HUES48 (cell line): ENCODE data around the gene PHLDA2.

Source experiments
- H3K27ac ChIP-seq: one replicate; pipeline ENCODE4 v1.7.0; 2013; ENCODE audit warnings: low read depth, low read length, inconsistent platforms
- H3K27me3 ChIP-seq: 2 replicates; pipeline ENCODE4 v1.6.1; 2013; ENCODE audit warnings: mild to moderate bottlenecking, low read length; ENCODE audit not compliant: control insufficient read depth, insufficient read depth
- H3K36me3 ChIP-seq: 2 replicates; pipeline ENCODE4 v1.6.1; 2013; ENCODE audit warnings: low read length; ENCODE audit not compliant: control insufficient read depth, insufficient read depth
- H3K4me1 ChIP-seq: 2 replicates; pipeline ENCODE4 v1.6.1; 2013; ENCODE audit warnings: mild to moderate bottlenecking, low read length; ENCODE audit not compliant: control insufficient read depth, insufficient read depth
- H3K4me3 ChIP-seq: 2 replicates; pipeline ENCODE4 v1.5.1; 2013; ENCODE audit warnings: mild to moderate bottlenecking, low read depth, low read length
- H3K9ac ChIP-seq: 2 replicates; pipeline ENCODE4 v1.6.1; 2013; ENCODE audit warnings: mild to moderate bottlenecking, low read depth, low read length, moderate library complexity
- H3K9me3 ChIP-seq: 2 replicates; pipeline ENCODE4 v1.6.1; 2013; ENCODE audit warnings: low read length; ENCODE audit not compliant: control insufficient read depth, insufficient read depth

Gene PHLDA2

DNA sequence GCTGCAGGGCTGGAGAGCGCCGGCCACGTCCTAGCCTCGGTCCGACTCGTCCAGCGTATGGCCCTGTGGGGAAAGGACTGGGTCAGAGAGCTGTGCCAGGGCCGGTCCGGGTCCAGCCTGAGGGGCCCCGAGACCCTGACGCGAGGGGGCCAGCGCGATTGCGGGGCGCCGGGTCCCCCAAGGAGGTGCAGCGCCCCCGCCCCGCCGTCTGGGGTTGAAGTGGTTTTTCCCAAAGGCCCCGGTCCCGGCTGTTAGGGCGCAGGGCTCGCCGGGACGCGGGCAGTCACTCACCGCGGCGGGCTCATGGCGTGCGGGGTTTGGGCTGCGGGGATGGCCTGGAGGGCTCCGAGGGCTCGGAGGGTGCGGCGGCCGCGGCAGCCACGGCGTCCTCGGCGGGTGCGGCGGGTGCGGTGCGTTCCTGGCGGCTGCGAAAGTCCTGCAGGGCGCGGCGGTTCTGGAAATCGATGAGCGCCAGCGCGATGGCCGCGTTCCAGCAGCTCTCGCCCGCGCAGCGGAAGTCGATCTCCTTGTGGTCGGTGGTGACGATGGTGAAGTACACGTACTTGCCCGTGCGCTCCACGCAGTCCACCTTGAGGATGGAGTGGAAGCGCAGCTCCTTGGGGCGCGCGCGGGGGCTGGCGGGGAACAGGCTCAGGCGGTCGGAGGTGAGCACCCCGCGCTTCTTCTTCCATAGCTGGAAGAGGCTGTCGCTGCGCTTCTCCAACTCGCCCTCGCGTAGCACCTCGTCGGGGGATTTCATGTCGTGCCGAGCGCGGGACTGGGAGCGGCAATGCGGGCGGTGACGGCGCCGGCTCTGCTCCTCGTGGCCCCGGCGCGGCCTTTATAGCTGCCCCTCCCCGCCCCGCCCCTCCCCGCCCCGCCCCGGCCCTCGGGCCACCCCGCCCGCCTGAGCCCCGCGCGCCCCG is at the start of gene PHLDA2:
Gene PHLDA2 (minus strand): TSS at position 816 of the 926 bp plus-strand sequence. CDS start 56 bp downstream, at position 760.
- Histone ChIP-seq H3K9me3 (no peaks in the 10 kb centered on the region), H3K27me3 (peaks cover 39% of the 10 kb centered on the region), H3K36me3 (no peaks in the 10 kb centered on the region), H3K4me3 (peak within 1 kb of the TSS; percentile 66), H3K27ac (peak within 1 kb of the TSS; percentile 90), H3K9ac (peak within 1 kb of the TSS; percentile 24; the same call in 1 of the 2 replicates), H3K4me1 (peaks cover 4% of the 10 kb centered on the region; the same call in 1 of the 2 replicates)

- H3K36me3 ChIP-seq: peaks cover 77% of the 10 kb centered on the region
- no peaks in the 10 kb centered on the region for H3K4me1 ChIP-seq
- no peak overlapping the region for H3K4me3 ChIP-seq
- no peaks in the 10 kb centered on the region for H3K9me3 ChIP-seq
- no peak overlapping the region for H3K9ac ChIP-seq
- no peaks in the 10 kb centered on the region for H3K27me3 ChIP-seq
- no peak overlapping the region for H3K27ac ChIP-seq
Measured at GRCh38 chr11:2977113-2977512, 47.9 kb upstream of the PHLDA2 start.

DNA sequence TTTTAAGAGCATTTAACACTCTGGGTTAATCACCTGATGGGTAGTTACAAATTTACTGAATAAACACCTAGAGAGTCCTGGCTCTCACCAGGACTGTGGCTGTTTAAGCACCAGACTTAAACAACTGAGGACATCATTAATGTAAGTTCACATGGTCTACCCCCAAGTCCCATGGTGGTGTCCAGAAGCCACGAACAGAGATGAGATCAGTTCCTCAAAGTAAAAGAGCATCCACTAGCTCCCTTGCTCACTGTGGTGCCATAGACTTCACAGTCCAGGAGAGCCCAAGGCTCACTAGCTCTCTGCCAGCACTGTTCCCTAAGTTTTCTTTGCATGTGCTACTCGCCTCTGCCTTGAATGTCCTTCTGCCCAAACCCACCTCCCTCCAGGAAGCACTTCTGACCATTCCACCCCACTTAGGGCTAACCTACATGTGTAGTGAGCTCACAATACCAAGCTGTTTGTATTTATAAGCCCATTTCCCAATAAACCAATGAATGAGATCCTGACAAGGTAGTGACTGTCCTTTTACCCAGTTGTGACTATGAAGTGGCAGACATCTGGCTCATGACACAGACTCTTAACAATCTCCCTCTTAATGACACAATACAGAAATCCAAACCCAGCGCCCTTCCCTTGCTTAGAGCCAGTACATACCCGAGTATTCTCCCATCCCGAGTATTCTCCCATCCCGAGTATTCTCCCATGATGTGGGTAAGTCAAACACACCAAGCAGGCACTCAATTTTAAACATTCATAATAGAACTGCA is 47.3 kb upstream of the PHLDA2 start:
- Histone ChIP-seq H3K27ac (no peak overlapping the region), H3K27me3 (no peaks in the 10 kb centered on the region), H3K4me1 (no peaks in the 10 kb centered on the region), H3K9me3 (no peaks in the 10 kb centered on the region), H3K36me3 (peaks cover 84% of the 10 kb centered on the region), H3K9ac (no peak overlapping the region), H3K4me3 (no peak overlapping the region)

GRCh38 chr11:2975594-2975993 is 46.4 kb upstream of the PHLDA2 start:
- no peaks in the 10 kb centered on the region for H3K9me3 ChIP-seq
- H3K4me3 ChIP-seq: no peak overlapping the region
- no peak overlapping the region for H3K9ac ChIP-seq
- no peaks in the 10 kb centered on the region for H3K4me1 ChIP-seq
- H3K36me3 ChIP-seq: peaks cover 93% of the 10 kb centered on the region
- no peak overlapping the region for H3K27ac ChIP-seq
- H3K27me3 ChIP-seq: no peaks in the 10 kb centered on the region

GRCh38 chr11:2974272-2974671 is 45.1 kb upstream of the PHLDA2 start:
- Histone ChIP-seq H3K27ac (no peak overlapping the region), H3K9me3 (no peaks in the 10 kb centered on the region), H3K4me3 (no peak overlapping the region), H3K4me1 (no peaks in the 10 kb centered on the region), H3K27me3 (no peaks in the 10 kb centered on the region), H3K9ac (no peak overlapping the region), H3K36me3 (peaks cover 100% of the 10 kb centered on the region)

GRCh38 chr11:2968341-2968900 is 39.2 kb upstream of the PHLDA2 start:
- Histone ChIP-seq H3K9me3 (no peaks in the 10 kb centered on the region), H3K4me1 (no peaks in the 10 kb centered on the region), H3K4me3 (no peak overlapping the region), H3K36me3 (peaks cover 99% of the 10 kb centered on the region), H3K27ac (no peak overlapping the region), H3K27me3 (no peaks in the 10 kb centered on the region), H3K9ac (no peak overlapping the region)

- Histone ChIP-seq H3K27me3 (no peaks in the 10 kb centered on the region), H3K4me3 (no peak overlapping the region), H3K36me3 (peaks cover 79% of the 10 kb centered on the region), H3K4me1 (peaks cover 22% of the 10 kb centered on the region), H3K9me3 (no peaks in the 10 kb centered on the region), H3K27ac (no peak overlapping the region), H3K9ac (no peak overlapping the region)
Measured at GRCh38 chr11:2964782-2965181, 35.6 kb upstream of the PHLDA2 start.

DNA sequence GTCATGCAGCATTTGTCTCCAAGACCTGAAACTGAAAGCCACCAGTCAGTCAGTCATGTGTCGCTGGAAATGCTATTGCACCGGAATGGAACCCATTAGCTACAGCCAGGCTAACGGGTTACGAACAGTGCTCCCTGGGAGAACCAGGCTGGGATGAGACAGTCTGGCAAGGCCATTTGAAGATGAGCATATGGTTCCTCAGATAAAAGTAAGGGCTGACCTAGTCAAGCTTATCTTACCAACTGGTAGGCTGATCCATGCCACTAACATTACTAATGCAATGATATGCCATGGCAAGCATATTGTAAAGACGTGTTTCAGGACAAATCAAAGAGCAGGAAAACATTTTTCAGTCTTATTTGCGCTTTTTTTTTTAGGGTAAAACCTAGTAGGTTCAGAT is 34.5 kb upstream of the PHLDA2 start:
- H3K9me3 ChIP-seq: no peaks in the 10 kb centered on the region
- H3K4me3 ChIP-seq: no peak overlapping the region
- H3K9ac ChIP-seq: no peak overlapping the region
- H3K36me3 ChIP-seq: peaks cover 79% of the 10 kb centered on the region
- H3K4me1 ChIP-seq: peaks cover 22% of the 10 kb centered on the region
- no peaks in the 10 kb centered on the region for H3K27me3 ChIP-seq
- no peak overlapping the region for H3K27ac ChIP-seq

- Histone ChIP-seq H3K9ac (no peak overlapping the region), H3K4me3 (no peak overlapping the region), H3K27ac (no peak overlapping the region), H3K36me3 (peaks cover 79% of the 10 kb centered on the region), H3K9me3 (no peaks in the 10 kb centered on the region), H3K27me3 (no peaks in the 10 kb centered on the region), H3K4me1 (peaks cover 22% of the 10 kb centered on the region)
Measured at GRCh38 chr11:2963112-2963754, 34.0 kb upstream of the PHLDA2 start.

- Histone ChIP-seq H3K4me1 (peaks cover 28% of the 10 kb centered on the region), H3K27me3 (no peaks in the 10 kb centered on the region), H3K9ac (no peak overlapping the region), H3K36me3 (peaks cover 81% of the 10 kb centered on the region), H3K9me3 (no peaks in the 10 kb centered on the region), H3K27ac (no peak overlapping the region), H3K4me3 (no peak overlapping the region)
Measured at GRCh38 chr11:2961080-2961479, 31.9 kb upstream of the PHLDA2 start.
